ENCODE results near the gene ANKRD13B.

Gene ANKRD13B

DNA sequence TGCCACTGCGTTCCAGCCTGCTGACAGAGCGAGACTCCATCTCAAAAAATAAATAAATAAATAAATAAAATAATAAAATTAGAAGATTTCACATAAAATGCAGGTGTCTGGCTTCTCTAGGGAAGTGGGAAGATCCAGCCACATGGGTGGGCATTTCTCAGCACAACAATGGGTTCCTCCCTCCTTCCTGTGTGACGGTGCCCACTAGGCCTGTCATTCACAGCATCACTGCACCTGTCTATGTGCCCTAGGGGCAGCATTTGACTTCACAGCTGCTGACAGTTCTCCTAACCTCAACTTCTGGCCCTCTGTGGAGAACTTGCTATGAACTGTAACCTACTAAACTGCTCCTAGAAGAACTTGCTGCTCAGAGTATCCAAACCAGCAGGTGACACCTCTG lies 29.1 kb upstream of the ANKRD13B start:
- no peak for FAIRE-seq
- TF ChIP-seq, protein P1, sequence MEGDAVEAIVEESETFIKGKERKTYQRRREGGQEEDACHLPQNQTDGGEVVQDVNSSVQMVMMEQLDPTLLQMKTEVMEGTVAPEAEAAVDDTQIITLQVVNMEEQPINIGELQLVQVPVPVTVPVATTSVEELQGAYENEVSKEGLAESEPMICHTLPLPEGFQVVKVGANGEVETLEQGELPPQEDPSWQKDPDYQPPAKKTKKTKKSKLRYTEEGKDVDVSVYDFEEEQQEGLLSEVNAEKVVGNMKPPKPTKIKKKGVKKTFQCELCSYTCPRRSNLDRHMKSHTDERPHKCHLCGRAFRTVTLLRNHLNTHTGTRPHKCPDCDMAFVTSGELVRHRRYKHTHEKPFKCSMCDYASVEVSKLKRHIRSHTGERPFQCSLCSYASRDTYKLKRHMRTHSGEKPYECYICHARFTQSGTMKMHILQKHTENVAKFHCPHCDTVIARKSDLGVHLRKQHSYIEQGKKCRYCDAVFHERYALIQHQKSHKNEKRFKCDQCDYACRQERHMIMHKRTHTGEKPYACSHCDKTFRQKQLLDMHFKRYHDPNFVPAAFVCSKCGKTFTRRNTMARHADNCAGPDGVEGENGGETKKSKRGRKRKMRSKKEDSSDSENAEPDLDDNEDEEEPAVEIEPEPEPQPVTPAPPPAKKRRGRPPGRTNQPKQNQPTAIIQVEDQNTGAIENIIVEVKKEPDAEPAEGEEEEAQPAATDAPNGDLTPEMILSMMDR (IDR thresholded peaks at IDR 0.05; ENCODE audit: insufficient read depth, missing control alignments): no peak
- no peak for DNase-seq (ENCODE audit: insufficient read length, low spot score)

DNA sequence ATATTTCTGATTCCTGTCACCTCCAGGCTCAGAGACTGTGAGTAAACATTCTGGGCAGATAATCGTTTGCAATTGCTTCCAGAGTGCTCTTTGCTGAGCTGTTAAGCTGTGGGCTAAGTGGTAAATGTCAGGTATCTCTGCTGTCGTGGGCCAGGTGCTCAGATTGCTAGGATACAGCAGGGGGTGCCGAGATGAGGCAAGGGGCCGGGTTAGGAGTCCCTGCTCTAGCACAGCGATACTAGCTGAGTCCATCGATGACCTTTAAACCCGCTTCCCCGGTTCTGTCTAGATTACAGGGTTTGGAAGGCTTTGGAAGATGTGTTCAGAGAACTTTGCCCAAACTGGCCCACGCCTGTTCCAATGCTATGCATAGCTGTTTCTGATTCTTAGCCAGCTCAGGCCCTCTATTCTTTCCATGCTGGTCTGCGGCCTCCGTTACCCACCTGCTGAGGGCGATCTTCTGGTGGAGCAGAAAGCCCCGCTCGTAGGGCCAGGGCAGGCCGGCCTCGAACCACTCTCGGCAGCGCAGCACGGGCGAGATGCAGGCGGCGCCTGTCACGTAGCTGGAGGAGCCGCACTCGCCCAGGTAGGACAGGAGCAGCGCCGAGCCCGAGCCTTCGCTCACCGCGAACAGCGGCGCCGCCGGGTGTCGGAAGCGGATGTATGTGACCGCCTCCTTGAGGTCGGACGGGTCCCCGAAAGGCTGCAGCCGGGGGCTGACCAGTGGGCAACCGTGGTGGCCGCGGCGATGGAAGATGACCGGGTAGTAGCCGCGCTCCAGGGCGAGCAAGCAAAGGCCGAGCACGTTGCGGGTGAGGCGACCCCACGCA lies 27.1 kb upstream of the ANKRD13B start:
- DNase-seq (ENCODE audit: insufficient read length, low spot score): no peak
- TF ChIP-seq, protein P1 (IDR thresholded peaks at IDR 0.05; ENCODE audit: insufficient read depth, missing control alignments): peak; percentile 26
- FAIRE-seq: no peak

DNA sequence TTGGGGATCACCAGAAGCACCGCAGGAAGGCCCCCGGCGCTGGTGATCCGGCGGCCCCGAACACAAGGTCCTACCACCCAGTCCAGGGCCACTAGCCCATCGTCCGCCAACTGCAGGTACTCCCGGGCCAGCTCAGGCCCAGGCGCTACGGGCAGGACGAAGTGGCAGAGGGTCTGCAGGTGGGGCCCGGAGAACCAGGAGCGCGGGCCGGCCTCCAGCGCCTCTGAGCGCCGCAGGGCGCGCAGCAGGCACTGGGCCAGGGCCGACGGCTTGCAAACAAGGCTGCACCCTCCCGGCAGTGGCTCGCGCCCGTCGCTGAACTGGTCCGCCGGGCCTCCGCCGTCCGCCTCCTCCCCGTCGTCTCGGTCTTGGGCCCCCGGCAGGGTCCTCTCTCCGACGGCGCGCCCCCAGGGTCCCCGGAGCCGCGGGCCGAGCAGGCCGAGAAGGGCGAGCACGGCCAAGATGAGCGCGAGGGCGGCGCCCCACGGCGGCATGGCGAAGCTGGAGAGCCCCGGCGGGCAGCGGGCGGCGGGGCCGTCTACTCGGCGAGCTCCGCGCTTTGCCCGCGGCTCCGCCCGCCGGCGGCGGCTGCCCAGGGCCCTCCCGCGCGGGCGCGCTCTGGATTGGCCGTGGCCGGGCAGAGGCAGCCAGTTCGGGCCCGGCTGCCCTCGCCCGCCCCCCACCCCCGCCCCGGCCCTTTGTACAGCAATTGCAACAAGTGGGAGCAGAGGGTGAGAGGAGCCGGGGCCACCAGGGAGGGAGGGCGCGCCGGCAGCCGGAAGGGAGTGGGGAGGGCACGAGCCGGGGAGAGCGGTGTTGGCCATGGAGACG lies 26.2 kb upstream of the ANKRD13B start, which contains the start of gene ABHD15:
Gene ABHD15, minus strand, starts transcription at position 565 of the 831 bp plus-strand sequence. Its CDS starts 71 bp downstream, at position 494.
- TF ChIP-seq, protein P1 (IDR thresholded peaks at IDR 0.05; ENCODE audit: insufficient read depth, missing control alignments): no peak
- no peak for FAIRE-seq
- peak; percentile 52 for DNase-seq (ENCODE audit: insufficient read length, low spot score)

DNA sequence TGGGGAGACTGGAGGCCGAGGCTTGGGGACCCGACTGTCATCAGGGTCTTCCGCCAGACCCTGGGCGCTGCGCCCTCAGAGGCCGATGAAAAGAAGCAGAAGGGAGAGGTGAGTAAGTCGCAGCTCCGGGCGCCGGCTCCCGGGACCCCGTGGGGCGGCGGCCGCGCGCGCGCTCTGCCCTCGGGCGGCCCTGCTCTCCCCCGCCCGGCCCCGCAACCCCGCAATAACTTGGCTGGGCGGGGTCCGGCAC lies 25.7 kb upstream of the ANKRD13B start:
- TF ChIP-seq, protein P1 (IDR thresholded peaks at IDR 0.05; ENCODE audit: insufficient read depth, missing control alignments): no peak
- no peak for DNase-seq (ENCODE audit: insufficient read length, low spot score)

DNA sequence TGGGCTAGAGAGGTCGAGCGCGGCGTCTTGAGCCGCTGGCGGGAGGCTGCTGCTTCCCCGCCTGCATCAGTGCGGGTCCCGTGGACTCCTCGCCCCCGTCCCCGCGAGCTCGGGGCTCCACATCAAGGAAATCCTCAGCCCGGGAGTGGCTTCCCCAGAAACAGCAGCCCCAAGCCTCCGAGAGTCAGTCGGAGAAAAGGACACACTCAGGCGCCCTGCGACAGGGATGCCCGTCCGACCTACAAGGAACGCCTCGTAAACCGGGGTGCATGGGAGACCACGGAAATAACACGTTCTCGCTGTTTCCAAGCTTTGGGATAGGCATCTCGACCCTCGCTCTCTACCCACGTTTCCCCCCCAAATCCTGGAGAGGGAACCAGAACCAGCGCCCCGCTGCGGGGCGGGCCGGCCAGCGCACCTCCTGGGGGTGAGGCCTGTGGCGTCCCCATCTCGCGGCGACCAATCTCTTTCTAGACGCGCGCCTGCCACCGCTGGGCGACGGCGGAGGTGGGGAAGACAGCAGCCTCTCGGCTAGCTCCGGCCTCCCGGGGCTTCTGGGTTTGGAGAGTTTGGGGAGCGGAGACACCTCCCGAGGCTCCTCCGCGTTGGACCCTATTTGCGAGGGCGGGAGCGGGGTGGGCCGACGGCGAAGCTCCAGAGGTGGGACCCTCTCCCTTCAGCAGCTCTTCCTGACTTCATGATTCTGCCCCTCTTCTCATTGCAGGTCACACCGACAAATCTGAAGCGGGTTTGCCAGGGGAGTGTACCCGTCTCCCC lies 25.2 kb upstream of the ANKRD13B start:
- DNase-seq (ENCODE audit: insufficient read length, low spot score) (no peak), FAIRE-seq (no peak)
- TF ChIP-seq, protein P1 (IDR thresholded peaks at IDR 0.05; ENCODE audit: insufficient read depth, missing control alignments): peak; percentile 18

More for the DNA sequence above, 25.7 kb upstream of the ANKRD13B start:
- FAIRE-seq: no peak

DNA sequence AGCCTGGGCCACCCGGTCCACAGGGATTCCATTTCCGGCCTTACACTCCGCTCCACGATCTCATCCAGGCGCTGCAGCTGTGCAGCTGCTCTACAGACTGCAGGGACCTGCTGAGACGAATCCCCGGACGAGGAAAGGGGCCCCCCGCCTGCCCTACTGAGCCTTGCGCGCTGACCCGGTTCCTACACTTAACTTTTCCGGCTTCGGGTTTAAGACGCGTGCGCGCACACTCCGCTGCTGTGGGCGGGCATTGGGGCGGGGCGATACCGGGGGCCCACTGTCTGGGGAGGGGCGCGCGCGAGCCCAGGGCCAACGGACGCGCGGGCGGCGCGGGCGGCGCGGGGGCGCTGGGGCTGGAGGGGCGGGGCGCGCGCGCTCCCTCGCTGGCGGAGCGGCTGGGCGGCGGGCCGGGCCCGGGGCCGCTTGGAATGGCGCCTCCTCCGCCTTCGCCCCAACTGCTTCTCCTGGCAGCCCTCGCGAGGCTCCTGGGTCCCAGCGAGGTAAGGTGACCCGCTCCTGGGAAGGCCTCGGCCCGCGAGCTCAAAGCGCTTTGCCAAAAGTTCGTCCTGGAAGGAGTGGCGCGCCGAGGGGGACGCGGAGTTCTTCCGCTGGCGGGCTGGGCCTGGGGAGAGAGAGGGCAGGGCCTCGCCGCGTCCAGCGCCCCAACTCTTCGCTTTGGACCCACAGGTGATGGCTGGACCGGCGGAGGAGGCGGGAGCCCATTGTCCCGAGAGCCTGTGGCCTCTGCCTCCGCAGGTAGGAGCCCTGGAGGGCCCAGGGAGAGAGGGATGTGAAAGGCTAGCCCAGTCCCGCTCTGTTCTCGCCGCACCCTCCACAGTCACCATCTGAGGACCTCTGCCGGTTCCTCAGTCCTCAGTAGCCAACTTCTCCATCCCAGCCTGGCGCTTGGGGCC lies 24.3 kb upstream of the ANKRD13B start, which contains the start of gene TP53I13:
Gene TP53I13, plus strand, starts transcription at position 371 of the 914 bp plus-strand sequence. Its CDS starts 58 bp downstream, at position 429.
- DNase-seq (ENCODE audit: insufficient read length, low spot score) (peak; percentile 80), FAIRE-seq (no peak)
- TF ChIP-seq, protein P1 (IDR thresholded peaks at IDR 0.05; ENCODE audit: insufficient read depth, missing control alignments): no peak
